ENCODE results near the gene AGBL1.

DNA sequence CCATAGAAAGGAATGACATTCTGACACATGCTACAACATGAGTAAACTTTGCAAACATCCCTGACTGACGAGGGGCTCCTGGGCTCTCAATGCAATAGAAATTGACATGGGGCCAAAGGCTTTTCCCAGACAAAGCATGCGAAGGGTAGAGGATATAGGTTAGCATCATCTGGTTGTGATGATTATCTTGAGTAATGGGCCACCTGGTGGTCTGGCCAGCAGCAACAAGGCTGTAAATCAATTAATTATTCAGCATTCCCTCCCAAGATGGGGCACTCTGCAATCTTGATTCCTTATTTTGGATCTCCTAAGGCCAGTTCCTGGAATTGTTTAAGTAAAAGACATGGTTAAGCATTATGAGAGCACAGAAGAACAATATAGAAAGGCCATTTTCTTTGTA lies 99.2 kb downstream of the AGBL1 start:
- no peak for TF ChIP-seq EZH2 (IDR thresholded peaks at IDR 0.05; ENCODE audit: insufficient read depth, low read length)
- TF ChIP-seq, protein P1, sequence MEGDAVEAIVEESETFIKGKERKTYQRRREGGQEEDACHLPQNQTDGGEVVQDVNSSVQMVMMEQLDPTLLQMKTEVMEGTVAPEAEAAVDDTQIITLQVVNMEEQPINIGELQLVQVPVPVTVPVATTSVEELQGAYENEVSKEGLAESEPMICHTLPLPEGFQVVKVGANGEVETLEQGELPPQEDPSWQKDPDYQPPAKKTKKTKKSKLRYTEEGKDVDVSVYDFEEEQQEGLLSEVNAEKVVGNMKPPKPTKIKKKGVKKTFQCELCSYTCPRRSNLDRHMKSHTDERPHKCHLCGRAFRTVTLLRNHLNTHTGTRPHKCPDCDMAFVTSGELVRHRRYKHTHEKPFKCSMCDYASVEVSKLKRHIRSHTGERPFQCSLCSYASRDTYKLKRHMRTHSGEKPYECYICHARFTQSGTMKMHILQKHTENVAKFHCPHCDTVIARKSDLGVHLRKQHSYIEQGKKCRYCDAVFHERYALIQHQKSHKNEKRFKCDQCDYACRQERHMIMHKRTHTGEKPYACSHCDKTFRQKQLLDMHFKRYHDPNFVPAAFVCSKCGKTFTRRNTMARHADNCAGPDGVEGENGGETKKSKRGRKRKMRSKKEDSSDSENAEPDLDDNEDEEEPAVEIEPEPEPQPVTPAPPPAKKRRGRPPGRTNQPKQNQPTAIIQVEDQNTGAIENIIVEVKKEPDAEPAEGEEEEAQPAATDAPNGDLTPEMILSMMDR (IDR thresholded peaks at IDR 0.05; ENCODE audit: insufficient read depth, low read depth, low read length) = no peak
